GM20000 (cell line): Measurements from ENCODE around the gene ZNF346.

Experiments used
- DNase-seq: peaks from one replicate; pipeline ENCODE4 v3.0.0; 2012; ENCODE audit warnings: low spot score
- TF ChIP-seq, protein P1 (sequence below): IDR thresholded peaks from 2 replicates; pipeline ENCODE4 v1.5.1; 2012; ENCODE audit warnings: mild to moderate bottlenecking, control low read depth; ENCODE audit errors: extremely low read depth, missing control alignments

Gene ZNF346

DNA sequence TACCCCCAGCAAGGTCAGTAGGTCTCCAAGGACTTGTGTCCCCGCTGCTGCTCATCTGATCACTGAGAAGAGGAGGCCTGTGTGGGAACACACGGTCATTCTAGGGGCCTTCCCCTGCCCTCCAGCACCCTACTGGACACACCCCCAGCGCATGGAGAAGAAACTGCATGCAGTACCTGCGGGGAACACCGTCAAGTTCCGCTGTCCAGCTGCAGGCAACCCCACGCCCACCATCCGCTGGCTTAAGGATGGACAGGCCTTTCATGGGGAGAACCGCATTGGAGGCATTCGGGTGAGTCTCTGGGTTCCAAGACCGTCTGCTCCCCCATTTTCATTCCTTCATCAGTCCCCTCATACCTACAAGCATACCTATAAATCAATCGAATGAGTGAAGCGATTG, 68.3 kb downstream of the ZNF346 start:
- TF ChIP-seq, protein P1, sequence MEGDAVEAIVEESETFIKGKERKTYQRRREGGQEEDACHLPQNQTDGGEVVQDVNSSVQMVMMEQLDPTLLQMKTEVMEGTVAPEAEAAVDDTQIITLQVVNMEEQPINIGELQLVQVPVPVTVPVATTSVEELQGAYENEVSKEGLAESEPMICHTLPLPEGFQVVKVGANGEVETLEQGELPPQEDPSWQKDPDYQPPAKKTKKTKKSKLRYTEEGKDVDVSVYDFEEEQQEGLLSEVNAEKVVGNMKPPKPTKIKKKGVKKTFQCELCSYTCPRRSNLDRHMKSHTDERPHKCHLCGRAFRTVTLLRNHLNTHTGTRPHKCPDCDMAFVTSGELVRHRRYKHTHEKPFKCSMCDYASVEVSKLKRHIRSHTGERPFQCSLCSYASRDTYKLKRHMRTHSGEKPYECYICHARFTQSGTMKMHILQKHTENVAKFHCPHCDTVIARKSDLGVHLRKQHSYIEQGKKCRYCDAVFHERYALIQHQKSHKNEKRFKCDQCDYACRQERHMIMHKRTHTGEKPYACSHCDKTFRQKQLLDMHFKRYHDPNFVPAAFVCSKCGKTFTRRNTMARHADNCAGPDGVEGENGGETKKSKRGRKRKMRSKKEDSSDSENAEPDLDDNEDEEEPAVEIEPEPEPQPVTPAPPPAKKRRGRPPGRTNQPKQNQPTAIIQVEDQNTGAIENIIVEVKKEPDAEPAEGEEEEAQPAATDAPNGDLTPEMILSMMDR: no peak
- DNase-seq: no peak

DNA sequence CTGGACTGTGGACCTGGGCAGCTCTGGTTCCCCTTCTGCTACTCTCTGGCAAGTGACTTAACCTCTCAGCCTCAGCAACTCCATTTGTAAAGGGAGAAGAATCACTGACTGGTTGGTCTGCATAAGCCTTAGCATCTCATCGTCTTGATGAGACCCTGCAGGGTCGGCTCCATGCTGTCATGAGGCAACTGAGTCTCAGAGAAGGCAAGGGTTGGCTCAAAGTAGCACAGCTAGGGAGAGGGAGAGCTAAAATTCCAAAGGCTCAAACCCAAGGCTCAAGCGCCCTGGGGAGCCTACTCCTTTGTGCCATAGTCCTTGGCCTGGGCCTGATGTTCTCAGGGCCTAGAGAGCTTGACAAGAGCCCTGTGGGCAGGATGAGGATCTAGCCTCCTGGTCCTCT, 68.7 kb downstream of the ZNF346 start:
- TF ChIP-seq, protein P1: no peak
- DNase-seq: no peak

DNA sequence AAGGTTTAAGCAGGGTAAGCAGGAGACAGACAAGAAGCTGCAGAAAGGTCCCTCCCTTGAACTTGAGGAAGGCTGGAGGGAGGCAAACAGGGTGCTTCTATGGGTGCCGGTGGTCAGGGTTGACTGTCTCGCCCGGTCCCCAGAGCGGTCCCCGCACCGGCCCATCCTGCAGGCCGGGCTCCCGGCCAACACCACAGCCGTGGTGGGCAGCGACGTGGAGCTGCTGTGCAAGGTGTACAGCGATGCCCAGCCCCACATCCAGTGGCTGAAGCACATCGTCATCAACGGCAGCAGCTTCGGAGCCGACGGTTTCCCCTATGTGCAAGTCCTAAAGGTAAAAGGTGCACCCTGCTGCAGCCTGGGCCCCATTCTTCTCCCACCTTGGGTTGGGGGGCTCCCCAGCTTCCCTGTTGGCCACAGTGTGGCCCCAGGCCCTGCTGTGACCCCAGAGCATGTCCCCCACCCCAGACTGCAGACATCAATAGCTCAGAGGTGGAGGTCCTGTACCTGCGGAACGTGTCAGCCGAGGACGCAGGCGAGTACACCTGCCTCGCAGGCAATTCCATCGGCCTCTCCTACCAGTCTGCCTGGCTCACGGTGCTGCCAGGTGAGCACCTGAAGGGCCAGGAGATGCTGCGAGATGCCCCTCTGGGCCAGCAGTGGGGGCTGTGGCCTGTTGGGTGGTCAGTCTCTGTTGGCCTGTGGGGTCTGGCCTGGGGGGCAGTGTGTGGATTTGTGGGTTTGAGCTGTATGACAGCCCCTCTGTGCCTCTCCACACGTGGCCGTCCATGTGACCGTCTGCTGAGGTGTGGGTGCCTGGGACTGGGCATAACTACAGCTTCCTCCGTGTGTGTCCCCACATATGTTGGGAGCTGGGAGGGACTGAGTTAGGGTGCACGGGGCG, 69.9 kb downstream of the ZNF346 start:
- peak; percentile 18 for DNase-seq
- TF ChIP-seq, protein P1: no peak

DNA sequence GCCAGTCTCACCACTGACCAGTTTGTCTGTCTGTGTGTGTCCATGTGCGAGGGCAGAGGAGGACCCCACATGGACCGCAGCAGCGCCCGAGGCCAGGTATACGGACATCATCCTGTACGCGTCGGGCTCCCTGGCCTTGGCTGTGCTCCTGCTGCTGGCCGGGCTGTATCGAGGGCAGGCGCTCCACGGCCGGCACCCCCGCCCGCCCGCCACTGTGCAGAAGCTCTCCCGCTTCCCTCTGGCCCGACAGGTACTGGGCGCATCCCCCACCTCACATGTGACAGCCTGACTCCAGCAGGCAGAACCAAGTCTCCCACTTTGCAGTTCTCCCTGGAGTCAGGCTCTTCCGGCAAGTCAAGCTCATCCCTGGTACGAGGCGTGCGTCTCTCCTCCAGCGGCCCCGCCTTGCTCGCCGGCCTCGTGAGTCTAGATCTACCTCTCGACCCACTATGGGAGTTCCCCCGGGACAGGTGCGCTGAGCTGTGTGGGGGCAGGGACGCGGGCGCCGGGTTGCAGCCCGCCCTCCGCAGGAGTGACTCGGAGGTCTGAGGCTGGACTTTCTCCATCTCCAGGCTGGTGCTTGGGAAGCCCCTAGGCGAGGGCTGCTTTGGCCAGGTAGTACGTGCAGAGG, 70.7 kb downstream of the ZNF346 start:
- TF ChIP-seq, protein P1: no peak
- no peak for DNase-seq

DNA sequence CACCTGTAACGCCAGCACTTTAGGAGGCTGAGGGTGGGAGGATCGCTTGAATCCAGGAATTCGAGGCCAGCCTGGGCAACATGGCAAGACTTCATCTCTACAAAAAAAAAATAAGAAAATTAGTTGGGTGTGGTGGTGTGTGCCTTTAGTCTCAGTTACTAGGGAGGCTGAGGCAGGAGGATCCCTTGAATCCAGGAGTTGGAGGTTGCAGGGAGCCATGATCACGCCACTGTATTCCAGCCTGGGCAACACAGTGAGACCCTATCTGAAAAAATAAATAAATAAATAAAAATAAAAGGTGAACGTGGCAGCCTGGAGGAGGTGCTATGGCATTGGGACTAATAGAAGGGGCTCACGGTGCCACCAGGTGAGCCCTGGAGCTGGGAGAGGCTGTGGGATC, 71.3 kb downstream of the ZNF346 start:
- TF ChIP-seq, protein P1: no peak
- no peak for DNase-seq

DNA sequence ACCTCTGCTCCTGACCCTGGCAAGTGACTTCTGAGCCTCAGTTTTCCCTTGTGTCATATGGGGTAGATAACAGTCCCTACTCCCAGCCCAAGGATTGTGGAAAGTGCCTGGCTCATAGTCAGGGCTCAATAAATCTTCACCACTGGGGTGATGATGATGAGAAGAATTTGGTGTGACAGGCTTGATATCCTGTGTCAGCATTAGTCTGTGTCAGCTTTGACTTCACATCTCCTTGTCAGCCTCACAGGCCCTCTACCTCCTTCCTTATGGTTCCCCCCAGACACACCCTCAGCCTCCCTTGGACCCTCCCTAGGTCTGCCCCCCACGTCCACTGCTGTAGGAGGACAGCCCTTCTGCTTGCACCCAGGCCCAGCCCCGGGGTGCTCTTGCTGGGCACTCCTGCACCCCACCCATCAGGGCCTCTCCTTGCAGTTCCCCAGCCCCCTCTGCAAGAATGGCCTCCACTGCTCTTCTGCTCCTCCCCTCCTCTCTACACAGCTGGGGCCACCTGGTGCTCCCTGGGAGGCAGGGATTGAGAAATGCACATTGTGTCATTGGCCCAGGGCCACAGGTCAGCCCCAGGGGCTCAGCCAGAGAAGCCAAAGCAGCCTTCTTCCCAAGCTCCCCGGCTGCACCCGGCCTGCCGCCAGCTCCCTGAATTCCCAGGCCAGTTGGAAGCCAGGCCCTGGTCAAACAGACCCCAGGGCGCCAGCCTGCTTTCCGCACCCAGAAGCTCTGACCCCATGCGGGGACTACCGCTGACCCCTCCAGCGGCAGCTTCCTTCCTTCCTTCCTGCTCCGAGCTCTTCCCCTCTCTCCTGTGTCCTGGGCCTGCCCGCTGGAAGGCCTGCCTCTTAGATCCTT, 72.0 kb downstream of the ZNF346 start:
- peak; percentile 36 for DNase-seq
- TF ChIP-seq, protein P1: no peak
